Superior temporal gyrus (tissue), 1 donor: ENCODE results near the gene SCPEP1.

Experiments used
- DNase-seq: peaks from one replicate; pipeline ENCODE4 v3.0.0-alpha.2; 2016; ENCODE audit errors: extremely low spot score

The SCPEP1 gene

GRCh38 chr17:57001541-57001940 lies 23.6 kb downstream of the SCPEP1 start:
- DNase-seq, result no peak

GRCh38 chr17:57002904-57003303 lies 25.0 kb downstream of the SCPEP1 start:
- DNase-seq, result no peak

GRCh38 chr17:57004944-57005579 lies 27.1 kb downstream of the SCPEP1 start:
- no peak for DNase-seq

- no peak for DNase-seq
These were observed 28.1 kb downstream of the SCPEP1 start for GRCh38 chr17:57006040-57006439.

GRCh38 chr17:57008958-57009357 lies 31.0 kb downstream of the SCPEP1 start:
- DNase-seq, result no peak

- peak; percentile 76 for DNase-seq
These were observed 32.0 kb downstream of the SCPEP1 start for GRCh38 chr17:57009737-57010445.

GRCh38 chr17:57010487-57010886 lies 32.6 kb downstream of the SCPEP1 start:
- DNase-seq, result no peak

GRCh38 chr17:57011491-57012015 lies 33.6 kb downstream of the SCPEP1 start:
- DNase-seq, result no peak

GRCh38 chr17:57016071-57016763 lies 38.3 kb downstream of the SCPEP1 start:
- DNase-seq, result no peak

GRCh38 chr17:57016764-57017116 lies 38.8 kb downstream of the SCPEP1 start:
- DNase-seq, result no peak

- DNase-seq, result no peak
These were observed 39.7 kb downstream of the SCPEP1 start for GRCh38 chr17:57017625-57018024.

- DNase-seq, result no peak
These were observed 42.3 kb downstream of the SCPEP1 start for GRCh38 chr17:57020208-57020607.

- DNase-seq, result no peak
These were observed 43.5 kb downstream of the SCPEP1 start for GRCh38 chr17:57021226-57021940.

GRCh38 chr17:57025876-57026275 lies 47.9 kb downstream of the SCPEP1 start:
- no peak for DNase-seq

GRCh38 chr17:57027852-57028251 lies 49.9 kb downstream of the SCPEP1 start:
- no peak for DNase-seq

- DNase-seq, result no peak
These were observed 54.4 kb downstream of the SCPEP1 start for GRCh38 chr17:57032343-57032742.

GRCh38 chr17:57033296-57033695 lies 55.4 kb downstream of the SCPEP1 start:
- no peak for DNase-seq

GRCh38 chr17:57034807-57035754 lies 57.1 kb downstream of the SCPEP1 start:
- DNase-seq, result no peak

GRCh38 chr17:57035971-57036481 lies 58.1 kb downstream of the SCPEP1 start:
- no peak for DNase-seq

GRCh38 chr17:57037411-57037810 lies 59.5 kb downstream of the SCPEP1 start:
- no peak for DNase-seq

GRCh38 chr17:57038486-57038885 lies 60.6 kb downstream of the SCPEP1 start:
- no peak for DNase-seq
